ENCODE data around the gene TMEM179. TPM values are rescaled to one million over a fixed set of nuclear protein-coding genes. Genes with fewer than 3 reads are reported as not detected.
A peak's percentile ranks its signal among the peaks of the same experiment; 100 is the strongest.

The TMEM179 gene
- total RNA-seq, 6 donors from 2014 or later: not detected

- ATAC-seq (ENCODE audit: low FRiP score in 2 of 2): no peak
- WGBS, 2 donors: 83 to 88% methylated on average over 15 to 33 of the region's 33 CpGs
- Histone ChIP-seq H3K27ac (no peak overlapping the region), H3K9me3 (no peaks in the 10 kb centered on the region), H3K4me3 (no peak overlapping the region), H3K36me3 (no peaks in the 10 kb centered on the region), H3K27me3 (no peaks in the 10 kb centered on the region), H3K4me1 (no peaks in the 10 kb centered on the region)
- DNase-seq: peak in 1 of 2 donors; percentile 72
- TF ChIP-seq POLR2A (IDR thresholded peaks at IDR 0.05) (no peak), POLR2AphosphoS5 (IDR thresholded peaks at IDR 0.05) (no peak), EP300 (IDR thresholded peaks at IDR 0.05) (no peak)
- TF ChIP-seq, protein P1, sequence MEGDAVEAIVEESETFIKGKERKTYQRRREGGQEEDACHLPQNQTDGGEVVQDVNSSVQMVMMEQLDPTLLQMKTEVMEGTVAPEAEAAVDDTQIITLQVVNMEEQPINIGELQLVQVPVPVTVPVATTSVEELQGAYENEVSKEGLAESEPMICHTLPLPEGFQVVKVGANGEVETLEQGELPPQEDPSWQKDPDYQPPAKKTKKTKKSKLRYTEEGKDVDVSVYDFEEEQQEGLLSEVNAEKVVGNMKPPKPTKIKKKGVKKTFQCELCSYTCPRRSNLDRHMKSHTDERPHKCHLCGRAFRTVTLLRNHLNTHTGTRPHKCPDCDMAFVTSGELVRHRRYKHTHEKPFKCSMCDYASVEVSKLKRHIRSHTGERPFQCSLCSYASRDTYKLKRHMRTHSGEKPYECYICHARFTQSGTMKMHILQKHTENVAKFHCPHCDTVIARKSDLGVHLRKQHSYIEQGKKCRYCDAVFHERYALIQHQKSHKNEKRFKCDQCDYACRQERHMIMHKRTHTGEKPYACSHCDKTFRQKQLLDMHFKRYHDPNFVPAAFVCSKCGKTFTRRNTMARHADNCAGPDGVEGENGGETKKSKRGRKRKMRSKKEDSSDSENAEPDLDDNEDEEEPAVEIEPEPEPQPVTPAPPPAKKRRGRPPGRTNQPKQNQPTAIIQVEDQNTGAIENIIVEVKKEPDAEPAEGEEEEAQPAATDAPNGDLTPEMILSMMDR (IDR thresholded peaks at IDR 0.05): no peak
These were observed 52.5 kb downstream of the TMEM179 start for GRCh38 chr14:104551851-104552737.

GRCh38 chr14:104550861-104551728, 53.5 kb downstream of the TMEM179 start:
- Histone ChIP-seq H3K9me3 (no peaks in the 10 kb centered on the region), H3K4me1 (peaks cover 0 to 2% (median 2%) of the 10 kb centered on the region in 4 donors), H3K27me3 (no peaks in the 10 kb centered on the region), H3K36me3 (no peaks in the 10 kb centered on the region), H3K4me3 (no peak overlapping the region), H3K27ac (no peak overlapping the region)
- ATAC-seq (ENCODE audit: low FRiP score in 2 of 2) (no peak), DNase-seq (peak; percentile 18 to 22)
- TF ChIP-seq EP300 (IDR thresholded peaks at IDR 0.05) (no peak), POLR2AphosphoS5 (IDR thresholded peaks at IDR 0.05) (no peak), POLR2A (IDR thresholded peaks at IDR 0.05) (no peak)
- TF ChIP-seq, protein P1 (IDR thresholded peaks at IDR 0.05): no peak
- 79 to 80% methylated on average over 20 to 24 of the region's 24 CpGs for WGBS, 2 donors

GRCh38 chr14:104550340-104550860, 54.2 kb downstream of the TMEM179 start:
- Histone ChIP-seq H3K9me3 (no peaks in the 10 kb centered on the region), H3K27me3 (no peaks in the 10 kb centered on the region), H3K27ac (no peak overlapping the region), H3K4me3 (no peak overlapping the region), H3K4me1 (peaks cover 0 to 9% (median 5%) of the 10 kb centered on the region in 4 donors), H3K36me3 (no peaks in the 10 kb centered on the region)
- TF ChIP-seq EP300 (IDR thresholded peaks at IDR 0.05) (no peak), POLR2AphosphoS5 (IDR thresholded peaks at IDR 0.05) (no peak), POLR2A (IDR thresholded peaks at IDR 0.05) (no peak)
- TF ChIP-seq, protein P1 (IDR thresholded peaks at IDR 0.05): no peak
- ATAC-seq (ENCODE audit: low FRiP score in 2 of 2): no peak
- peak; percentile 6 to 13 for DNase-seq
- 81 to 82% methylated on average over 13 of the region's 13 CpGs for WGBS, 2 donors

- DNase-seq: peak in 1 of 2 donors; percentile 16
- Histone ChIP-seq H3K4me1 (peaks cover 0 to 12% (median 5%) of the 10 kb centered on the region in 4 donors), H3K27me3 (no peaks in the 10 kb centered on the region), H3K36me3 (no peaks in the 10 kb centered on the region), H3K9me3 (no peaks in the 10 kb centered on the region), H3K27ac (no peak overlapping the region), H3K4me3 (no peak overlapping the region)
- TF ChIP-seq, protein P1 (IDR thresholded peaks at IDR 0.05): no peak
- TF ChIP-seq POLR2AphosphoS5 (IDR thresholded peaks at IDR 0.05) (no peak), POLR2A (IDR thresholded peaks at IDR 0.05) (no peak), EP300 (IDR thresholded peaks at IDR 0.05) (no peak)
- WGBS, 2 donors: 84 to 85% methylated on average over 8 of the region's 8 CpGs
- ATAC-seq (ENCODE audit: low FRiP score in 2 of 2): no peak
These were observed 54.8 kb downstream of the TMEM179 start for GRCh38 chr14:104549536-104550339.

All from upper lobe of left lung (tissue), 6 donors.